Thoracic aorta (tissue), 2 donors: ENCODE data around the gene FHIT. TPM values are rescaled to one million over a fixed set of nuclear protein-coding genes. Genes with fewer than 3 reads are reported as not detected.

Experiments
- ATAC-seq: fragments of 150-250 bp; one replicate; pipeline ENCODE4 v1.8.0; 2017; ENCODE audit warnings: low read depth; ENCODE audit not compliant: insufficient number of reproducible peaks, low FRiP score
- DNase-seq: peaks from one replicate; pipeline ENCODE4 v3.0.0-alpha.2; 2020; ENCODE audit warnings: low spot score
- H3K27ac ChIP-seq, 2 donors: fragments of 200-600 bp; sonication (generic); 1 replicate in 1 of 2; 2 replicates in 1 of 2; pipeline ENCODE4 v1.5.1; 2016; ENCODE audit warnings: mild to moderate bottlenecking in 2 of 2, moderate library complexity in 2 of 2
- H3K27me3 ChIP-seq: fragments of 200-600 bp; sonication (generic); replicated peaks from 2 replicates; pipeline ENCODE4 v1.6.0; 2016; ENCODE audit warnings: mild to moderate bottlenecking; ENCODE audit not compliant: insufficient read depth
- H3K36me3 ChIP-seq: fragments of 200-600 bp; sonication (generic); one replicate; pipeline ENCODE4 v1.5.1; 2016
- H3K4me1 ChIP-seq, 2 donors: fragments of 200-600 bp; sonication (generic); 1 replicate in 1 of 2; 2 replicates in 1 of 2; pipeline versions ENCODE4 v1.5.1 to v1.6.0; 2016; ENCODE audit warnings: low read depth in 2 of 2, mild to moderate bottlenecking in 1 of 2; ENCODE audit not compliant: control insufficient read depth in 1 of 2
- H3K4me3 ChIP-seq: fragments of 200-600 bp; sonication (generic); 2 replicates; pipeline ENCODE4 v1.5.1; 2016; ENCODE audit warnings: mild to moderate bottlenecking
- H3K9me3 ChIP-seq: fragments of 200-600 bp; sonication (generic); 2 replicates; pipeline ENCODE4 v1.5.1; 2016
- CTCF ChIP-seq: fragments of 200-600 bp; sonication (generic); IDR thresholded peaks from one replicate; pipeline ENCODE4 v1.5.1; 2019; ENCODE audit warnings: antibody characterized with exemption
- total RNA-seq, 2 donors: library from RNA; depleted of rRNA; stranded (reverse); fragments of >200 nt; gene quantifications; one replicate each; pipeline versions ENCODE4 v1.1.0 to v1.2.3, GENCODE V29; 2016

Gene FHIT
- total RNA-seq, 2 donors from 2014 or later = 2.0 to 2.3 TPM

- no peak for ATAC-seq
- H3K4me3 ChIP-seq = no peak overlapping the region
- no peak for TF ChIP-seq CTCF
- H3K4me1 ChIP-seq = no peaks in the 10 kb centered on the region
- no peaks in the 10 kb centered on the region for H3K9me3 ChIP-seq
- no peaks in the 10 kb centered on the region for H3K36me3 ChIP-seq
- no peaks in the 10 kb centered on the region for H3K27me3 ChIP-seq
- DNase-seq = no peak
- H3K27ac ChIP-seq = peak overlapping the region in 1 of 2 donors; percentile 5
Observed at GRCh38 chr3:61008153-61008997, 242.9 kb downstream of the FHIT start.

GRCh38 chr3:61005591-61005990, 245.7 kb downstream of the FHIT start:
- no peak overlapping the region for H3K27ac ChIP-seq
- H3K4me1 ChIP-seq = no peaks in the 10 kb centered on the region
- H3K27me3 ChIP-seq = no peaks in the 10 kb centered on the region
- no peak overlapping the region for H3K4me3 ChIP-seq
- DNase-seq (no peak), ATAC-seq (no peak)
- no peak for TF ChIP-seq CTCF
- H3K9me3 ChIP-seq = no peaks in the 10 kb centered on the region
- no peaks in the 10 kb centered on the region for H3K36me3 ChIP-seq

GRCh38 chr3:60998858-60999257, 252.4 kb downstream of the FHIT start:
- no peak for TF ChIP-seq CTCF
- Histone ChIP-seq H3K36me3 (no peaks in the 10 kb centered on the region), H3K27ac (no peak overlapping the region), H3K9me3 (no peaks in the 10 kb centered on the region), H3K27me3 (no peaks in the 10 kb centered on the region), H3K4me1 (no peaks in the 10 kb centered on the region), H3K4me3 (no peak overlapping the region)
- no peak for DNase-seq
- ATAC-seq = no peak

GRCh38 chr3:60992395-60992794, 258.9 kb downstream of the FHIT start:
- no peaks in the 10 kb centered on the region for H3K27me3 ChIP-seq
- TF ChIP-seq CTCF = no peak
- H3K27ac ChIP-seq = no peak overlapping the region
- no peaks in the 10 kb centered on the region for H3K9me3 ChIP-seq
- H3K36me3 ChIP-seq = no peaks in the 10 kb centered on the region
- DNase-seq (no peak), ATAC-seq (no peak)
- H3K4me1 ChIP-seq = no peaks in the 10 kb centered on the region
- H3K4me3 ChIP-seq = no peak overlapping the region

- no peak for TF ChIP-seq CTCF
- Histone ChIP-seq H3K36me3 (no peaks in the 10 kb centered on the region), H3K27ac (no peak overlapping the region), H3K9me3 (peaks cover under 1% of the 10 kb centered on the region), H3K4me1 (no peaks in the 10 kb centered on the region), H3K27me3 (no peaks in the 10 kb centered on the region), H3K4me3 (no peak overlapping the region)
- DNase-seq = no peak
- no peak for ATAC-seq
Observed at GRCh38 chr3:60990442-60990730, 260.9 kb downstream of the FHIT start.
